Measurements from ENCODE around the gene CPEB2. TPM values are rescaled to one million over a fixed set of nuclear protein-coding genes. Genes with fewer than 3 reads are reported as not detected.
A peak's percentile ranks its signal among the peaks of the same experiment; 100 is the strongest.

The CPEB2 gene
- total and polyA plus RNA-seq, 7 donors = 6.4 to 39.2 (median 27.5) TPM

GRCh38 chr4:14990484-14990883, 11.8 kb upstream of the CPEB2 start:
- DNase-seq = no peak
- no peaks in the 10 kb centered on the region for H3K36me3 ChIP-seq
- no peaks in the 10 kb centered on the region for H3K4me1 ChIP-seq
- 35 to 77% methylated on average over 1 of the region's 1 CpG for WGBS, 2 donors
- H3K4me3 ChIP-seq = no peak overlapping the region
- TF ChIP-seq EP300 (IDR thresholded peaks at IDR 0.05) (no peak), CTCF (IDR thresholded peaks at IDR 0.05) (no peak), POLR2AphosphoS5 (IDR thresholded peaks at IDR 0.05) (no peak), POLR2A (IDR thresholded peaks at IDR 0.05) (no peak)
- intact Hi-C loops (cut with DNase I) = no loop called here
- no peaks in the 10 kb centered on the region for H3K27me3 ChIP-seq
- H3K27ac ChIP-seq = no peak overlapping the region
- H3K9me3 ChIP-seq = no peaks in the 10 kb centered on the region

GRCh38 chr4:14994242-14994641, 8.0 kb upstream of the CPEB2 start:
- no peak for TF ChIP-seq POLR2A (IDR thresholded peaks at IDR 0.05)
- no peak for TF ChIP-seq EP300 (IDR thresholded peaks at IDR 0.05)
- TF ChIP-seq POLR2AphosphoS5 (IDR thresholded peaks at IDR 0.05) = no peak
- TF ChIP-seq CTCF (IDR thresholded peaks at IDR 0.05) = no peak
- Histone ChIP-seq H3K4me1 (no peaks in the 10 kb centered on the region), H3K36me3 (no peaks in the 10 kb centered on the region), H3K27ac (no peak overlapping the region), H3K4me3 (no peak overlapping the region), H3K27me3 (no peaks in the 10 kb centered on the region), H3K9me3 (no peaks in the 10 kb centered on the region)
- WGBS, 2 donors = 74 to 77% methylated on average over 3 of the region's 3 CpGs
- DNase-seq = no peak
- intact Hi-C loops (cut with DNase I) = no loop called here

GRCh38 chr4:15001248-15001868, 923 bp upstream of the CPEB2 start:
- no peaks in the 10 kb centered on the region for H3K27me3 ChIP-seq
- intact Hi-C loops (cut with DNase I) = loop anchor here (5.0 to 10.0 kb wide), 5 partner anchors 36 to 1347 kb away; no protein-coding TSS in a partner anchor
- WGBS, 2 donors = 0% methylated on average over 32 of the region's 32 CpGs

GRCh38 chr4:15002659-15003400, 549 bp downstream of the CPEB2 start:
- Histone ChIP-seq H3K9me3 (no peaks in the 10 kb centered on the region), H3K4me3 (peak overlapping the region; percentile 95 to 99 (median 98)), H3K36me3 (no peaks in the 10 kb centered on the region), H3K27ac (peak overlapping the region; percentile 96 to 100 (median 100)), H3K27me3 (no peaks in the 10 kb centered on the region), H3K4me1 (peaks cover 0 to 30% (median 23%) of the 10 kb centered on the region in 4 donors)
- WGBS, 2 donors = 1% methylated on average over 74 of the region's 74 CpGs
- TF ChIP-seq EP300 (IDR thresholded peaks at IDR 0.05) (no peak), POLR2AphosphoS5 (IDR thresholded peaks at IDR 0.05) (peak; percentile 61 to 72 (median 68)), POLR2A (IDR thresholded peaks at IDR 0.05) (peak; percentile 45 to 55), CTCF (IDR thresholded peaks at IDR 0.05) (no peak)
- intact Hi-C loops (cut with DNase I) = loop anchor here (1.0 to 10.0 kb wide), 7 partner anchors 34 to 1348 kb away; partner anchors contain the start of gene FBXL5
- peak; percentile 94 for DNase-seq

More at GRCh38 chr4:15001248-15001868, 923 bp upstream of the CPEB2 start:
- no peaks in the 10 kb centered on the region for H3K36me3 ChIP-seq
- peak overlapping the region; percentile 96 to 100 (median 100) for H3K27ac ChIP-seq
- peak overlapping the region; percentile 95 to 99 (median 98) for H3K4me3 ChIP-seq
- TF ChIP-seq CTCF (IDR thresholded peaks at IDR 0.05) = peak in 1 of 4 experiments; percentile 10
- TF ChIP-seq POLR2A (IDR thresholded peaks at IDR 0.05) = no peak
- peak in 3 of 4 donors; percentile 3 to 56 (median 15) for TF ChIP-seq POLR2AphosphoS5 (IDR thresholded peaks at IDR 0.05)
- TF ChIP-seq EP300 (IDR thresholded peaks at IDR 0.05) = no peak
- no peaks in the 10 kb centered on the region for H3K9me3 ChIP-seq
- H3K4me1 ChIP-seq = peaks cover 0 to 16% (median 9%) of the 10 kb centered on the region in 4 donors
- peak; percentile 92 for DNase-seq
